Activated CD8-positive, alpha-beta memory T cell treated with anti-CD3 and anti-CD28 coated beads, Interleukin-2, amount 50 U/mL, for 24 hours (primary cell): ENCODE results near the gene USP54.
A peak's percentile ranks its signal among the peaks of the same experiment; 100 is the strongest.

Experiments used
- DNase-seq: peaks from one replicate; pipeline ENCODE4 v3.0.0-alpha.2; 2020; ENCODE audit errors: extremely low read depth

USP54 gene

GRCh38 chr10:73529089-73529832, 61.9 kb downstream of the USP54 start:
- peak; percentile 2 for DNase-seq

- no peak for DNase-seq
These were observed 68.9 kb downstream of the USP54 start for GRCh38 chr10:73522263-73522662.

GRCh38 chr10:73519336-73519735, 71.8 kb downstream of the USP54 start:
- DNase-seq: no peak

GRCh38 chr10:73517166-73517888, 73.8 kb downstream of the USP54 start:
- no peak for DNase-seq

- no peak for DNase-seq
These were observed 78.9 kb downstream of the USP54 start for GRCh38 chr10:73512207-73512743.

- DNase-seq: no peak
These were observed 81.4 kb downstream of the USP54 start for GRCh38 chr10:73509695-73510094.

- no peak for DNase-seq
These were observed 84.7 kb downstream of the USP54 start for GRCh38 chr10:73506491-73506890.

- no peak for DNase-seq
These were observed 85.1 kb downstream of the USP54 start for GRCh38 chr10:73506074-73506473.

- DNase-seq: no peak
These were observed 88.1 kb downstream of the USP54 start for GRCh38 chr10:73503037-73503436.

GRCh38 chr10:73501651-73502050, 89.5 kb downstream of the USP54 start:
- DNase-seq: no peak

- no peak for DNase-seq
These were observed 93.5 kb downstream of the USP54 start for GRCh38 chr10:73497623-73498022.

GRCh38 chr10:73495884-73496674, 95.1 kb downstream of the USP54 start, which contains the start of gene PPP3CB:
Gene PPP3CB, minus strand, starts transcription at chr10:73496024. Its CDS starts 135 bp downstream, at chr10:73495889.
- peak; percentile 67 for DNase-seq

- peak; percentile 73 for DNase-seq
These were observed 95.8 kb downstream of the USP54 start for GRCh38 chr10:73495226-73495883.

GRCh38 chr10:73494877-73495225, 96.3 kb downstream of the USP54 start:
- no peak for DNase-seq

GRCh38 chr10:73494213-73494612, 96.9 kb downstream of the USP54 start:
- no peak for DNase-seq

- DNase-seq: no peak
These were observed 97.4 kb downstream of the USP54 start for GRCh38 chr10:73493781-73494180.

GRCh38 chr10:73486601-73487000, 104.5 kb downstream of the USP54 start:
- DNase-seq: no peak

GRCh38 chr10:73485320-73485719, 105.8 kb downstream of the USP54 start:
- DNase-seq: no peak

GRCh38 chr10:73480158-73480557, 111.0 kb downstream of the USP54 start:
- no peak for DNase-seq

GRCh38 chr10:73478636-73479035, 112.5 kb downstream of the USP54 start:
- no peak for DNase-seq

- no peak for DNase-seq
These were observed 119.9 kb downstream of the USP54 start for GRCh38 chr10:73471226-73471625.

GRCh38 chr10:73469579-73469978, 121.6 kb downstream of the USP54 start:
- DNase-seq: no peak
